Endothelial cell of umbilical vein (primary cell): ENCODE results near the gene TRMT44. TPM values are rescaled to one million over a fixed set of nuclear protein-coding genes. Genes with fewer than 3 reads are reported as not detected.

Experiments
- BruUV-seq: library from RNA; stranded (reverse); fragments of 400-500 nt; replicated peaks from 2 replicates; lab custom pipeline; 2021; lab: Mats Ljungman, UMichigan
- CTCF ChIA-PET: fragments of 300-600, 350-600 bp; sonication (Branson Sonifier 250); formaldehyde crosslinking; loops from one replicate; lab custom pipeline; 2021; ENCODE audit warnings: antibody characterized with exemption, inconsistent platforms; lab: Charles Lee
- POLR2A ChIA-PET: fragments of 300-600, 350-600 bp; sonication (Branson Sonifier 250); formaldehyde crosslinking; loops from one replicate; lab custom pipeline; 2021; ENCODE audit warnings: antibody characterized with exemption, inconsistent platforms; lab: Charles Lee
- DNase-seq: peaks from one replicate; pipeline ENCODE4 v3.0.0-alpha.2; 2011; ENCODE audit warnings: low read depth, low spot score
- FAIRE-seq: peaks from 2 replicates; lab custom pipeline; 2011; peaks lifted over from hg19 to GRCh38; lab: Jason Lieb, UNC
- H2AFZ ChIP-seq: 2 replicates; pipeline ENCODE4 v1.6.0; 2012; ENCODE audit warnings: low read depth, low read length, control low read depth, inconsistent platforms
- H3K27ac ChIP-seq: 2 replicates; pipeline ENCODE4 v1.5.1; 2011; ENCODE audit warnings: low read depth, mild to moderate bottlenecking, control low read depth, low read length, moderate library complexity; ENCODE audit not compliant: insufficient read depth
- H3K27me3 ChIP-seq, 2 experiments: 2 replicates each; pipeline versions ENCODE4 v1.6.0 to v1.6.1; 2011; ENCODE audit warnings: low read length in 2 of 2, mixed read lengths in 1 of 2; ENCODE audit not compliant: control insufficient read depth in 2 of 2, insufficient read depth in 2 of 2
- H3K36me3 ChIP-seq, 2 experiments: 2 replicates in 1 of 2; 3 replicates in 1 of 2; pipeline ENCODE4 v1.5.1; 2011; ENCODE audit warnings: low read length in 2 of 2, mild to moderate bottlenecking in 1 of 2, moderate library complexity in 1 of 2; ENCODE audit not compliant: control insufficient read depth in 2 of 2, insufficient read depth in 2 of 2; ENCODE audit errors: extremely low read depth in 1 of 2
- H3K4me1 ChIP-seq: 3 replicates; pipeline ENCODE4 v1.5.1; 2011; ENCODE audit warnings: mild to moderate bottlenecking, low read length; ENCODE audit not compliant: control insufficient read depth, insufficient read depth; ENCODE audit errors: extremely low read depth
- H3K4me2 ChIP-seq: 2 replicates; pipeline ENCODE4 v1.6.1; 2011; ENCODE audit warnings: low read length, control low read depth, mixed read lengths; ENCODE audit not compliant: insufficient read depth
- H3K4me3 ChIP-seq, 3 experiments: fragments of 200-600 bp in 1 of 3; sonication (generic), shearing (Covaris generic) in 1 of 3; replicated peaks in 1 of 3; 2 replicates each; pipeline ENCODE4 v1.5.1; 2011 to 2016; ENCODE audit warnings: control low read depth in 3 of 3, low read length in 3 of 3, mild to moderate bottlenecking in 2 of 3, inconsistent platforms in 1 of 3, low read depth in 1 of 3, moderate library complexity in 1 of 3; ENCODE audit not compliant: insufficient read depth in 1 of 3
- H3K79me2 ChIP-seq: 2 replicates; pipeline ENCODE4 v1.6.0; 2012; ENCODE audit warnings: low read length, inconsistent platforms; ENCODE audit not compliant: control insufficient read depth, insufficient read depth
- H3K9ac ChIP-seq: replicated peaks from 2 replicates; pipeline ENCODE3; 2011; ENCODE audit warnings: low read length, control low read depth; ENCODE audit not compliant: insufficient read depth; ENCODE audit errors: extremely low read depth
- H3K9me1 ChIP-seq: replicated peaks from 3 replicates; pipeline ENCODE4 v1.6.0; 2011; ENCODE audit warnings: mild to moderate bottlenecking, low read length; ENCODE audit not compliant: control insufficient read depth, insufficient read depth; ENCODE audit errors: extremely low read depth
- H3K9me3 ChIP-seq: replicated peaks from 2 replicates; pipeline ENCODE4 v1.5.1; 2012; ENCODE audit warnings: low read length, inconsistent platforms; ENCODE audit not compliant: control insufficient read depth, insufficient read depth
- H4K20me1 ChIP-seq: replicated peaks from 2 replicates; pipeline ENCODE3; 2011; ENCODE audit warnings: mild to moderate bottlenecking, low read length; ENCODE audit not compliant: control insufficient read depth, insufficient read depth; ENCODE audit errors: extremely low read depth
- EZH2 ChIP-seq: IDR thresholded peaks from 2 replicates; pipeline ENCODE4 v1.6.1; 2012; ENCODE audit warnings: borderline replicate concordance, low read depth, mild to moderate bottlenecking, moderate library complexity, low read length, inconsistent platforms; ENCODE audit not compliant: severe bottlenecking
- FOS ChIP-seq: IDR thresholded peaks from 2 replicates; pipeline ENCODE4 v1.6.1; 2011; ENCODE audit warnings: mild to moderate bottlenecking, low read length, moderate library complexity, borderline replicate concordance; ENCODE audit not compliant: insufficient read depth
- GATA2 ChIP-seq: IDR thresholded peaks from 2 replicates; pipeline ENCODE4 v1.7.0; 2011; ENCODE audit warnings: low read depth, mild to moderate bottlenecking, moderate library complexity, mixed read lengths, low read length; ENCODE audit not compliant: insufficient read length, insufficient read depth
- JUN ChIP-seq: IDR thresholded peaks from 2 replicates; pipeline ENCODE4 v1.6.1; 2011; ENCODE audit warnings: borderline replicate concordance, low read depth; ENCODE audit not compliant: insufficient read length, insufficient read depth
- MYC ChIP-seq: IDR thresholded peaks from one replicate; pipeline ENCODE4 v1.6.1; 2011; ENCODE audit warnings: mild to moderate bottlenecking, low read depth, low read length
- POLR2A ChIP-seq: IDR thresholded peaks from 2 replicates; pipeline ENCODE4 v1.6.1; 2012; ENCODE audit warnings: low read depth, mild to moderate bottlenecking, control low read depth, low read length
- POLR2AphosphoS5 ChIP-seq: IDR thresholded peaks from 2 replicates; pipeline ENCODE4 v1.6.1; 2012; ENCODE audit warnings: low read depth, mild to moderate bottlenecking, control low read depth, low read length, moderate library complexity; ENCODE audit not compliant: insufficient read depth
- dilution Hi-C: fragments of 300-500 bp; cut with MboI; formaldehyde crosslinking; loops from one replicate; pipeline ENCODE4 v1.15.0; 2019; ENCODE audit warnings: low sequenced_read_pairs; ENCODE audit not compliant: extremely low pct_ligation_motif_present
- intact Hi-C: fragments of 100-400 bp; cut with micrococcal nuclease; formaldehyde crosslinking; loops from one replicate; pipeline ENCODE4 v1.10.0; 2022
- polyA plus RNA-seq, 4 experiments: library from polyadenylated mRNA; depleted of rRNA in 3 of 4; stranded (reverse) in 3 of 4; unstranded in 1 of 4; fragments of >200 nt; gene quantifications; 2 replicates each; pipeline versions ENCODE4 v1.2.1 to v1.2.3, GENCODE V29; 2011 to 2012; ENCODE audit warnings: missing spikeins in 1 of 4
- total RNA-seq: library from RNA; stranded (reverse); gene quantifications from 2 replicates; pipeline ENCODE4 v1.2.3, GENCODE V29; 2021
- TF ChIP-seq, protein P1 (sequence below), 2 donors: IDR thresholded peaks; 1 replicate in 1 of 2; 2 replicates in 1 of 2; pipeline ENCODE4 v1.5.1; 2011; ENCODE audit warnings: low read length in 2 of 2, mild to moderate bottlenecking in 2 of 2, moderate library complexity in 2 of 2, control low read depth in 1 of 2, inconsistent platforms in 1 of 2, low read depth in 1 of 2; ENCODE audit not compliant: insufficient read depth in 1 of 2; ENCODE audit errors: extremely low read depth in 1 of 2
- TF ChIP-seq, protein P2 (sequence below): IDR thresholded peaks from 2 replicates; pipeline ENCODE4 v1.6.1; 2011; ENCODE audit not compliant: insufficient read depth, insufficient read length

TRMT44 gene
- total and polyA plus RNA-seq, 2 donors (not counting 3 experiments of a cell fraction or from before 2014, with no cell fraction given) = 10.4 to 17.3 TPM

DNA sequence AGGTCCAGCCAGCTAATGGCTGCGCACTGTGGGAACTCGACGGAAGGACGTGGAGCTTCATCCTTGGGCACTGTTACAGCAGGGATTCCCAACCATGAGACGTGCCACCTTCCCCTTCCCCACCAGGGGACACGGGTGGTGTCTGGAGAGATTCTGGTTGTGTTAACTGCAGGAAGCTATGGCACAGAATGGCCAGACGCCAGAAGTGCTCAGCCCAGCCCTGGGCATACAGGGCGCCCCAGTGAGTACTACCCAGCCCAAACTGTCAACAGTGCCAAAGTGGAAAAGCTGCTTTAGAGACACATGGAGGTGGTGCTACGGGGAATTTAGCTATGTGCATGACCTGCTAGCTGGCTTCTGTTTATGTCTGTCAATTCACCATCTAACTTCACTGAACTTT is 32.8 kb upstream of the TRMT44 start:
- DNase-seq (no peak), FAIRE-seq (no peak)
- H4K20me1 ChIP-seq = no peaks in the 10 kb centered on the region
- POLR2A ChIA-PET = no interaction called here
- no TSS peak for BruUV-seq
- H3K27ac ChIP-seq = no peak overlapping the region
- peaks cover 0 to 17% of the 10 kb centered on the region in 2 experiments for H3K36me3 ChIP-seq
- peaks cover 3% of the 10 kb centered on the region for H3K4me1 ChIP-seq
- H3K9me3 ChIP-seq = no peaks in the 10 kb centered on the region
- dilution Hi-C loops (no loop called here), intact Hi-C loops (loop anchor here (1.0 kb wide), 1 partner anchor 165 kb away; no protein-coding TSS in a partner anchor)
- H2AFZ ChIP-seq = no peak overlapping the region
- no peak overlapping the region for H3K4me2 ChIP-seq
- no peaks in the 10 kb centered on the region for H3K27me3 ChIP-seq
- no peak overlapping the region for H3K4me3 ChIP-seq
- CTCF ChIA-PET = interaction anchor here (1.0 to 2.5 kb wide), 6 partner anchors 21 to 231 kb away, joined by 3 to 27 read pairs (median 8); no protein-coding TSS in a partner anchor
- no peaks in the 10 kb centered on the region for H3K79me2 ChIP-seq
- TF ChIP-seq JUN (no peak), POLR2A (no peak), EZH2 (no peak), POLR2AphosphoS5 (no peak), MYC (no peak), FOS (no peak), GATA2 (no peak)
- TF ChIP-seq, protein P1, sequence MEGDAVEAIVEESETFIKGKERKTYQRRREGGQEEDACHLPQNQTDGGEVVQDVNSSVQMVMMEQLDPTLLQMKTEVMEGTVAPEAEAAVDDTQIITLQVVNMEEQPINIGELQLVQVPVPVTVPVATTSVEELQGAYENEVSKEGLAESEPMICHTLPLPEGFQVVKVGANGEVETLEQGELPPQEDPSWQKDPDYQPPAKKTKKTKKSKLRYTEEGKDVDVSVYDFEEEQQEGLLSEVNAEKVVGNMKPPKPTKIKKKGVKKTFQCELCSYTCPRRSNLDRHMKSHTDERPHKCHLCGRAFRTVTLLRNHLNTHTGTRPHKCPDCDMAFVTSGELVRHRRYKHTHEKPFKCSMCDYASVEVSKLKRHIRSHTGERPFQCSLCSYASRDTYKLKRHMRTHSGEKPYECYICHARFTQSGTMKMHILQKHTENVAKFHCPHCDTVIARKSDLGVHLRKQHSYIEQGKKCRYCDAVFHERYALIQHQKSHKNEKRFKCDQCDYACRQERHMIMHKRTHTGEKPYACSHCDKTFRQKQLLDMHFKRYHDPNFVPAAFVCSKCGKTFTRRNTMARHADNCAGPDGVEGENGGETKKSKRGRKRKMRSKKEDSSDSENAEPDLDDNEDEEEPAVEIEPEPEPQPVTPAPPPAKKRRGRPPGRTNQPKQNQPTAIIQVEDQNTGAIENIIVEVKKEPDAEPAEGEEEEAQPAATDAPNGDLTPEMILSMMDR (IDR thresholded peaks at IDR 0.05; ENCODE audit: extremely low read depth in 1 of 2, insufficient read depth in 1 of 2, low read depth in 1 of 2, low read length in 2 of 2) = no peak
- TF ChIP-seq, protein P2, sequence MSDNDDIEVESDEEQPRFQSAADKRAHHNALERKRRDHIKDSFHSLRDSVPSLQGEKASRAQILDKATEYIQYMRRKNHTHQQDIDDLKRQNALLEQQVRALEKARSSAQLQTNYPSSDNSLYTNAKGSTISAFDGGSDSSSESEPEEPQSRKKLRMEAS = no peak
- H3K9ac ChIP-seq = no peak overlapping the region
- no peaks in the 10 kb centered on the region for H3K9me1 ChIP-seq
